Keratinocyte (primary cell): ENCODE results near the gene DLG5. TPM values are rescaled to one million over a fixed set of nuclear protein-coding genes. Genes with fewer than 3 reads are reported as not detected.

Experiments
- DNase-seq: peaks from one replicate; pipeline ENCODE4 v3.0.0-alpha.2; 2011; ENCODE audit warnings: low read depth, missing footprints, low spot score
- FAIRE-seq: peaks from 2 replicates; lab custom pipeline; 2011; peaks lifted over from hg19 to GRCh38; lab: Jason Lieb, UNC
- H2AFZ ChIP-seq: 2 replicates; pipeline ENCODE4 v1.6.0; 2012; ENCODE audit warnings: low read length, control low read depth, inconsistent platforms; ENCODE audit not compliant: control insufficient read depth
- H3K27ac ChIP-seq: 2 replicates; pipeline ENCODE4 v1.5.1; 2011; ENCODE audit warnings: low read length; ENCODE audit not compliant: control insufficient read depth, insufficient read depth
- H3K27me3 ChIP-seq: 3 replicates; pipeline ENCODE4 v1.6.0; 2011; ENCODE audit warnings: low read length; ENCODE audit not compliant: control insufficient read depth, insufficient read depth; ENCODE audit errors: extremely low read depth
- H3K36me3 ChIP-seq, 2 experiments: 2 replicates in 1 of 2; 3 replicates in 1 of 2; pipeline ENCODE4 v1.5.1; 2011; ENCODE audit warnings: low read length in 2 of 2, mild to moderate bottlenecking in 1 of 2; ENCODE audit not compliant: control insufficient read depth in 2 of 2, insufficient read depth in 2 of 2; ENCODE audit errors: extremely low read depth in 1 of 2
- H3K4me1 ChIP-seq: 3 replicates; pipeline ENCODE4 v1.5.1; 2011; ENCODE audit warnings: low read length; ENCODE audit not compliant: control insufficient read depth, insufficient read depth; ENCODE audit errors: extremely low read depth
- H3K4me2 ChIP-seq: 3 replicates; pipeline ENCODE4 v1.6.0; 2011; ENCODE audit warnings: low read depth, low read length; ENCODE audit not compliant: control insufficient read depth, insufficient read depth; ENCODE audit errors: extremely low read depth
- H3K4me3 ChIP-seq, 3 experiments: fragments of 200-600 bp in 1 of 3; sonication (generic) in 1 of 3; 2 replicates in 2 of 3; 3 replicates in 1 of 3; pipeline ENCODE4 v1.5.1; 2011 to 2016; ENCODE audit warnings: low read length in 3 of 3, mild to moderate bottlenecking in 3 of 3, control low read depth in 2 of 3, inconsistent platforms in 1 of 3, low read depth in 1 of 3, mixed read lengths in 1 of 3, mixed run types in 1 of 3, moderate library complexity in 1 of 3; ENCODE audit not compliant: control insufficient read depth in 2 of 3, insufficient read depth in 2 of 3; ENCODE audit errors: extremely low read depth in 1 of 3
- H3K79me2 ChIP-seq: 2 replicates; pipeline ENCODE4 v1.6.0; 2012; ENCODE audit warnings: low read length; ENCODE audit not compliant: control insufficient read depth, insufficient read depth
- H3K9ac ChIP-seq: 3 replicates; pipeline ENCODE4 v1.6.0; 2011; ENCODE audit warnings: low read length; ENCODE audit not compliant: control insufficient read depth, insufficient read depth; ENCODE audit errors: extremely low read depth
- H3K9me1 ChIP-seq: 3 replicates; pipeline ENCODE4 v1.6.0; 2011; ENCODE audit warnings: low read length; ENCODE audit not compliant: control insufficient read depth, insufficient read depth; ENCODE audit errors: extremely low read depth
- H3K9me3 ChIP-seq: 2 replicates; pipeline ENCODE4 v1.5.1; 2012; ENCODE audit warnings: low read depth, low read length; ENCODE audit not compliant: control insufficient read depth
- H4K20me1 ChIP-seq: 3 replicates; pipeline ENCODE4 v1.6.0; 2011; ENCODE audit warnings: low read length; ENCODE audit not compliant: control insufficient read depth, insufficient read depth; ENCODE audit errors: extremely low read depth
- EZH2 ChIP-seq: IDR thresholded peaks from one replicate; pipeline ENCODE4 v1.6.1; 2012; ENCODE audit warnings: inconsistent platforms, mild to moderate bottlenecking, low read length, moderate library complexity
- dilution Hi-C: fragments of 300-500 bp; cut with MboI; formaldehyde crosslinking; loops from one replicate; pipeline ENCODE4 v1.7.0; 2020; ENCODE audit warnings: low sequenced_read_pairs; ENCODE audit not compliant: extremely low pct_ligation_motif_present
- polyA plus RNA-seq, 5 experiments: library from polyadenylated mRNA; depleted of rRNA in 3 of 5; stranded (reverse) in 3 of 5; stranded (forward) in 1 of 5; unstranded in 1 of 5; fragments of >200 nt; gene quantifications; 1 replicate in 1 of 5; 2 replicates in 3 of 5; 3 replicates in 1 of 5; pipeline versions ENCODE4 v1.2.1 to v1.2.3, GENCODE V29; 2011 to 2012; ENCODE audit warnings: missing spikeins in 2 of 5, low read depth in 1 of 5, low replicate concordance in 1 of 5
- TF ChIP-seq, protein P1 (sequence below), 3 experiments: IDR thresholded peaks in 1 of 3; conservative IDR thresholded peaks in 1 of 3; optimal IDR thresholded peaks in 1 of 3; 2 replicates in 2 of 3; 3 replicates in 1 of 3; pipeline versions ENCODE3 to v1.5.1; 2011; ENCODE audit warnings: low read length in 3 of 3, mild to moderate bottlenecking in 3 of 3, moderate library complexity in 2 of 3, control low read depth in 1 of 3, inconsistent platforms in 1 of 3; ENCODE audit not compliant: insufficient read depth in 2 of 3; ENCODE audit errors: extremely low read depth in 1 of 3

Gene DLG5
- polyA plus RNA-seq, 1 donor (not counting 4 experiments of a cell fraction or from before 2014, with no cell fraction given): 17.2 TPM

DNA sequence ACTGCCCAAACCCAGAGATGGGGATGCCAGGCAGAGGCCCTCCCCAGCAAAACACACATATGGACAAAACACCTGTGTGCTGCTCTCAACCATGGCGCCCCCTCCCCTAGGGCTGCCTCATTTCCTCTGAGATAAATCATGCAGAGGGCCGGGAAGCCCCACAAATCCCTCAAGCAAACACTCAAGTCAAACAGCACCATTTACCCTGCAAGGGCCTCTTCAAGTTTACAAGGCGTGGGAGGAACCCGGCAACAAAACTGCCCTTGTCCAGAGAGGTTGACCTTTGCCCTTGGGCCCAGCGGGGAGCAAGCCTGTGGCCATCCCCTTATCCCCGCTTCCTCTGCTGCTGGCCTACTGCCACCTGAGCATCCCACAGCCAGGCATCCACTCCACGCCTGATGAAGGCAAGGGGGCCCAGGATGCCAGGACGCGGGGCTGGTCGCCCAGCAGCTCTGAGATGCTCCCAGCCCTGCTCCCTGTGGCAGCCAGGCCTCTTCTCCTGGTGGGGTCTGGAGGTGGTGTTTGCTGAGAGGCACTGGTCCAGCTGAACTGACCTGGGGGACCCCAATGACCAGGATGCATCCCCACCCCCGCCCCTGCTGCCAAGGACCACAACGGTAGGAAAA is 77.4 kb downstream of the DLG5 start:
- Histone ChIP-seq H3K36me3 (peaks cover 4 to 45% of the 10 kb centered on the region in 2 experiments), H3K27me3 (no peaks in the 10 kb centered on the region), H3K9me3 (no peaks in the 10 kb centered on the region), H4K20me1 (no peaks in the 10 kb centered on the region), H3K4me3 (no peak overlapping the region), H2AFZ (no peak overlapping the region), H3K9ac (no peak overlapping the region), H3K4me2 (no peak overlapping the region), H3K27ac (no peak overlapping the region), H3K9me1 (peaks cover 4% of the 10 kb centered on the region), H3K4me1 (peaks cover 55% of the 10 kb centered on the region), H3K79me2 (peaks cover 18% of the 10 kb centered on the region)
- TF ChIP-seq, protein P1, sequence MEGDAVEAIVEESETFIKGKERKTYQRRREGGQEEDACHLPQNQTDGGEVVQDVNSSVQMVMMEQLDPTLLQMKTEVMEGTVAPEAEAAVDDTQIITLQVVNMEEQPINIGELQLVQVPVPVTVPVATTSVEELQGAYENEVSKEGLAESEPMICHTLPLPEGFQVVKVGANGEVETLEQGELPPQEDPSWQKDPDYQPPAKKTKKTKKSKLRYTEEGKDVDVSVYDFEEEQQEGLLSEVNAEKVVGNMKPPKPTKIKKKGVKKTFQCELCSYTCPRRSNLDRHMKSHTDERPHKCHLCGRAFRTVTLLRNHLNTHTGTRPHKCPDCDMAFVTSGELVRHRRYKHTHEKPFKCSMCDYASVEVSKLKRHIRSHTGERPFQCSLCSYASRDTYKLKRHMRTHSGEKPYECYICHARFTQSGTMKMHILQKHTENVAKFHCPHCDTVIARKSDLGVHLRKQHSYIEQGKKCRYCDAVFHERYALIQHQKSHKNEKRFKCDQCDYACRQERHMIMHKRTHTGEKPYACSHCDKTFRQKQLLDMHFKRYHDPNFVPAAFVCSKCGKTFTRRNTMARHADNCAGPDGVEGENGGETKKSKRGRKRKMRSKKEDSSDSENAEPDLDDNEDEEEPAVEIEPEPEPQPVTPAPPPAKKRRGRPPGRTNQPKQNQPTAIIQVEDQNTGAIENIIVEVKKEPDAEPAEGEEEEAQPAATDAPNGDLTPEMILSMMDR (optimal IDR thresholded peaks at IDR 0.05 in 1 of 3, IDR thresholded peaks at IDR 0.05 in 1 of 3, conservative IDR thresholded peaks at IDR 0.05 in 1 of 3; ENCODE audit: extremely low read depth in 1 of 3, insufficient read depth in 2 of 3, low read length in 3 of 3): no peak
- no peak for TF ChIP-seq EZH2
- no peak for FAIRE-seq
- dilution Hi-C loops: no loop called here
- DNase-seq: no peak

DNA sequence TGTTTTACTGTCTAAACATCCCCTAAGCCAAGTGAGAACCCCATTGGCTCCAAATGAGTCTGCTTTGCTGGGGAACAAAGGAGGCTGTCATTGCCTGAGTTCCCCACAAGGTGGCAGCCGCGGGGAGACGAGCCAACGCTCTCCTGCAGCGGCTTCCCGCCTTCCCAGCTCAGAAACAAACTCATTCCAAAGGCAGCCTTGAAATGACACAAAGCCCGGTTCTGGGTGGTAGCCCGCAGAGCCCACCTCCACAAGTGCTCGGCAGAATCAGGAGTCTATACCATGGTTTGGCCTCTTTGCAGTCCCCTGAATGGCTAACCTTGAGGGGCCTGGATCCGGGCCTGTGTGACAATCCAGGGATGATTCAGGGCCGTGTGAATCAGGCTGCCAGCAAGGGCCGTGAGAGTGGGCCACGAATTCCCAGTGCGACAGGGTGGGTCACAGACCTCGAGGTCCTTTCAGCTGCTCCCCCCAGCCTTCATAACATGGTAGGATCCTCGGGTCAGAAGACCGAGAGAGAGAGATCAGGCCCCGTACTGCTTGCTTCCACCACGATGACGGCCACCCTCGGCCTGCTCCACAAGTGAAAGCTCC is 79.7 kb downstream of the DLG5 start:
- no peaks in the 10 kb centered on the region for H3K27me3 ChIP-seq
- no peaks in the 10 kb centered on the region for H3K9me1 ChIP-seq
- no peak overlapping the region for H3K4me2 ChIP-seq
- H3K9me3 ChIP-seq: no peaks in the 10 kb centered on the region
- H3K79me2 ChIP-seq: peaks cover 23% of the 10 kb centered on the region
- dilution Hi-C loops: no loop called here
- H3K4me3 ChIP-seq: no peak overlapping the region
- no peak for DNase-seq
- peaks cover 41% of the 10 kb centered on the region for H3K4me1 ChIP-seq
- H2AFZ ChIP-seq: no peak overlapping the region
- TF ChIP-seq EZH2: no peak
- TF ChIP-seq, protein P1 (optimal IDR thresholded peaks at IDR 0.05 in 1 of 3, IDR thresholded peaks at IDR 0.05 in 1 of 3, conservative IDR thresholded peaks at IDR 0.05 in 1 of 3; ENCODE audit: extremely low read depth in 1 of 3, insufficient read depth in 2 of 3, low read length in 3 of 3): peak; percentile 93 to 97 (median 95)
- peaks cover 19 to 54% of the 10 kb centered on the region in 2 experiments for H3K36me3 ChIP-seq
- H3K27ac ChIP-seq: peak overlapping the region; percentile 44
- peak; percentile 64 for FAIRE-seq
- no peaks in the 10 kb centered on the region for H4K20me1 ChIP-seq
- peak overlapping the region; percentile 46 for H3K9ac ChIP-seq
